NCI-H1048 (cell line): ENCODE results near the gene DNALI1.
"Not testable (repeated sequence)": the region's sequence is repeated elsewhere in the genome, so short reads cannot be mapped to it uniquely, and the experiment has no call there.

Experiments used
- DNase-seq: peaks from one replicate; lab custom pipeline; 2025; lab: John Stamatoyannopoulos, UW

Gene DNALI1

DNA sequence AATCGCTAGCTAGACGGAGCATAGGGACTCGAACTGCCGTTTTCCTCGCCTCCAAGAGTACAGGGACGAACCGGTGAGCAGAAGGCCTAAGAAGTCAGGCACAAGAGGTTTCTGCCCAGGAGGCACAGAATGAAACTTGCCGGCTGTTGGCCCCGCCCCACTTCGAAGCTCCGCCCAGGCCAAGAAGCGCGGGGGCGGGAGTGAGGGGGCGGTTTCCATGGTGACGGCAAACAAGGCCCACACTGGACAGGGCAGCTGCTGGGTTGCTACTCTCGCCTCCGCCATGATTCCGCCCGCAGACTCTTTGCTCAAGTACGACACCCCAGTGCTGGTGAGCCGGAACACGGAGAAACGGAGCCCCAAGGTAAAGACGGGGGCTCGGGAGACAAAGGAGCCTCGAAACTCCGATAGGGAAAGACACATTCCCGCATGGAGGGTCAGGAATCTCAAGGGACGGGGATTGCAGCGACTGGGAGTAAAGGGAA, at the start of gene DNALI1:
TSS of gene DNALI1 (plus strand) at position 229 of the 485 bp plus-strand sequence. CDS start at position 284, 55 bp downstream.
- DNase-seq: peak; percentile 77

DNA sequence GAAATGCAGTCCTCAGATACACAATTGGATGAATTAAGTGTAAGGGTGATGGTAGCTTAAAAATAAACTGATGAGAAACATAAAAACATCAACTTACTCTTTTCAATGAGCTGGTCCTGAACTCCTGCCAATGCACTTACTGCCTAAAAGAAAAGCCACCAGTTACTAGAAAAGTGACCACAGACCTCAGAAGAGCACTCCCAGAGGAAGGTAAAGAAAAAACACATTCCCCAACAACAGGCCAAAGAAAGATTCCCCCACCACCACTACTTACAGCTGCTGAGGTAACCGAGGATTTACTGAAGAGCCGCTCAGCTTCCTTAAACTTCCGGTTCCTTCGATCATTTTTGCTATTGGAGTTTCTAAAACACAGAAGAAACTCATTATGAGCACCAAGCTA, 47.6 kb upstream of the DNALI1 start:
- no peak for DNase-seq

DNA sequence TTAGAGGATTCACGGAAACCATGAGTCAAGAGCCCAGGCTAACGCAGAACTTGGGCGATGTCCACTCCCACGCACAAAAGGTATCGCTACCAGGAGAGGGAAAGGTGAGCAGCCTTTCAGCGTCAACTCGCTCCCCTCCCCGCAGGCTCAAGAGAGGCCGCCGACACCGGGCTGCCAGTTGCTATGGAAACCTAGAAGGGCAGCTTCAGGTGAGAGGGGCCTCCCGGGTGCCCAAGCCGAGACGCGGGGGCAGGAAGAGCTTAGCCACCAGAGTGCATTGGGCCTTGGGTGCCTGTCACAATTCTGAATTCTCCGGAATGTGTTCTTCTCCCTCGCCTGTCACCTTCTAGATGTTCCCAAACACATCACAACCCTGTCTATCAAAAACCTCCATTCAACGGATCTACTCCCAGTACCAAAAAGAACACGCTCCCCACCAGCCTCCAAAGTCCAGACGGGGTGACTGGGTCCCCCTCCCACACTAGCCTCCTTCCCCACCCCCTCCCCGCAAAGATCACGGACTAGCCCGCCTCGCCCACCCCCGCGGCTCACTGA, 42.9 kb upstream of the DNALI1 start:
- DNase-seq: no peak

DNA sequence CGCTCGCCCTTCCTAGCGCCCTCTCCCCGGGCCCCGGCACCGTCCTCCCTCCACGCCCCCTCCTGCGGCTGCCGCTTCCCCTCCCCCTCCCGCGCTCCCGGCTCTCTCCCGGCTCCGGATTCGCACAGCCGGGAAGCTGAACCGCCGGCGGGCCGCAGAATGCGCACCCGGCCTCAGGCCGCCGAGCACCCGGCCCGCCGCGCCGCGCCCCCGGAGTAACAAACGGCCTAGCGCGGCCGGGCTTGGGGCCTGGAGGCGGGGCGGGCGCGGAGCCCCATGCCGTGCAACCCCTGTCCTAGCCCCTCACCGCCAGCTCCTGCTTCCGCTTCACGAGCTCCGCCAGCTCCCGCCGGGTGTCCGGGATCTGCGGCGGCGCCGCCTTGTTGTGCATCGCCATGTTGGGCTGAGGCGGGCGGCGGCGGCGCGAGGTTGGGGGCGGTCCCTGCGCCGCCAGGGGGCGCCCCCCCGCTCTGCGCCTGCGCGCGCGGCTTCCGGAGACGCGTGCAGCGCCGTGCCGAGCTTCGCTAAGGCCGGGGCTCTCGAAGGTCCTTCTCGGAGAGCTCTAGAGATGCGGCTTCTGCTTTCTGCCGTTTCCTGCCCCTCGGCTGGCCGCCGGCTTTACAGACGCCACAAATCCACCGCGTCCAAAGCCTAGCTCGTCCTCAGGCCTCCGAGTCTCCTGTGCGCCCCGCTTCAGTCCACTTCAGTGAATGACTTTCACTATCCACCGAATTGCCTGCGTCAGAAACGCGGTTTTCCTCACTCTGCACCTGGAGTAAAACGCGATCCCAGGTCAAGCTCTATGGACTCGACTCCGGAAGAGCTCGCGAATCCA, 42.2 kb upstream of the DNALI1 start, which contains the start of gene MEAF6:
TSS of gene MEAF6 (minus strand) at position 417 of the 835 bp plus-strand sequence. CDS start at position 397, 20 bp downstream.
- DNase-seq: peak; percentile 48

DNA sequence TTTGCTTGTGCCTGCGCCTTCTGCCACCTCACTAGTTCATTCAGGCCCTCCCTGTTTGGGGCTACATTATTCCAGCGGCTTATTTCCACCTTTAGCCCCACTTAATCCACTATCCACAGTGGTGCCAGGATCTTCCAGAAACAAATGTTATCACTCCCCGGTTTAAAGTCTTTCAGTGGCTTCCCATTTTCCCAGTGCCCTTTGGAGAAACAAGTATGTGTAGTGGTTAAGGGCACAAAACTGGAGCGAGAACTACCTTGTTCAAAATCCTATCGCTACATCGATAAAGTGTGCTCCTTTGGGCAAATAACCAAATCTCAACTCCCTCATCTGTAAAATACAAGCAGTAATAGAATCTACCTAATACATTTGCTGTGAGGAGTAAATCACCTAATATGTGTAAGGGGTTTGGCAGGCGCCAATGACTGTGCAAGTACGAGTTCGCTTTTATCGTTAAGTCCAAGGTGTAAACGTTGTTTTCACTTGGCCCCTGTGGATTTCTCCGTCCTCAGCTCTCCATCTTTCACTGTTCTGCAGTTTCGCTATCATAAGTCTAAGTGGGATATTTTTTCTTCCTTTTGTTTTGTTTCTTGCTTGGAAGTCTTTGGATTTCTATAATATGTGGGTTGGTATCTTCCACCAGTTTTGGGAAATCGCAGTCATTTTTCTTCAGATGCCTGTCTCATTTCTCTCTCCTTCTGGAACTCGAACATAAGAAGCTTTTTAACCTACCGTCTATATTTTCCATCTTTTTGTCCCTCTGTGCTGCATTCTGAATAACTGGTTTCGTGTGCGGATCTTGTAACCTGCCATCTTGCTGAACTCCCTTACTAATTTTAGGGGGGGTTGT, 41.3 kb upstream of the DNALI1 start:
- DNase-seq: no peak

DNA sequence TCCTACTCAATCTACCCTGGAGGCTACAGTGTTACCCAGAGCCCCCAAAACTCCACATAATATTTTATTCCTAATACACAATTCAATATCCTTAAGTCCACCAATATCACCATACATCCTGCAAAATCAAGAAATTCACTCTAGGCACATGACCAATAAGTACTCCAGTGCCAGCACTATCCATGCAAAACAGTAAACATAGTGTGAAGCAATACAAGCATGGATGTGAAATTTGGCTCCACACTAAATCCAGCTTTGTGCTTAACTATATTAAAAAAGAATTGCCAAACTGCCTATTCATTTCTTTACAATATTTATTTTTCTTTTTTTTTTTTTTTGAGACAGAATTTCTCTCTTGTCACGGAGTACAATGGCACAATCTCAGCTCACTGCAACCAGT, 39.2 kb upstream of the DNALI1 start:
- no peak for DNase-seq

DNA sequence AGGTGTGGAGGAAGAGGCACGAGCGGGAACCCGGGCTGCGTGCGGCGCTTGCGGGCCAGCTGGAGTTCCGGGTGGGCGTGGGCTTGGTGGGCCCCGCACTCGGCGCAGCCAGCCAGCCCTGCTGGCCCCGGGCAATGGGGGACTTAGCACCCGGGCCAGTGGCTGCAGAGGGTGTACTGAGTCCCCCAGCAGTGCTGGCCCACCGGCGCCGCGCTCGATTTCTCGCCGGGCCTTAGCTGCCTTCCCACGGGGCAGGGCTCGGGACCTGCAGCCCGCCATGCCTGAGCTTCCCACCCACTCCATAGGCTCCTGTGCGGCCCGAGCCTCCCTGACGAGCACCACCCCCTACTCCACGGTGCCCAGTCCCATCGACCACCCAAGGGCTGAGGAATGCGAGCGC, 38.5 kb upstream of the DNALI1 start:
- DNase-seq: not testable (repeated sequence)

DNA sequence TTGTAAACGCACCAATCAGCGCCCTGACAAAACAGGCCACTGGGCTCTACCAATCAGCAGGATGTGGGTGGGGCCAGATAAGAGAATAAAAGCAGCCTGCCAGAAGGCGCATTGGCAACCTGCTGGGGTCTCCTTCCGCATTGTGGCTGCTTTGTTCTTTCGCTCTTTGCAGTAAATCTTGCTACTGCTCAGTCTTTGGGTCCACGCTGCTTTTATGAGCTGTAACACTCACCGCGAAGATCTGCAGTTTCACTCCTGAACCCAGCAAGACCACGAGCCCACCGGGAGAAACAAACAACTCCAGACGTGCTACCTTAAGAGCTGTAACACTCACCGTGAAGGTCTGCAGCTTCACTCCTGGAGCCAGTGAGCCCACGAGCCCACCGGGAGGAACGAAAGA, 37.8 kb upstream of the DNALI1 start:
- not testable (repeated sequence) for DNase-seq

DNA sequence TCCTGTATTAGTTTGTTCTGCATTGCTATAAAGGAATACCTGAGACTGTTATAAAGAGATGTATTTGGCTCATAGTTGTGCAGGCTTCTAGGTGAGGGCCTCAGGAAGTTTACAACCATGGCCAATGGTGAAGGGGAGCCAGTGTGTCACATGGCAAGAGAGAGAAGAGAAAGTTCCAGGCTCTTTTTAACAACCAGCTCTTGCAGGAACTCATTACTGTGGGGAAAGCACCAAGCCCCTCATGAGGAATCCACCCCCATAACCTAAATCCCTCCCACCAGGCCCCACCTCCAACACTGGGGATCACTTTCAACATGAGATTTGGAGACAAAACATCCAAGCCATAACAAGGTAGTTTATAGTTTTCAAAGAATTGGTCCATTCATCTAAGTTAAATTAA, 37.1 kb upstream of the DNALI1 start:
- DNase-seq: no peak

DNA sequence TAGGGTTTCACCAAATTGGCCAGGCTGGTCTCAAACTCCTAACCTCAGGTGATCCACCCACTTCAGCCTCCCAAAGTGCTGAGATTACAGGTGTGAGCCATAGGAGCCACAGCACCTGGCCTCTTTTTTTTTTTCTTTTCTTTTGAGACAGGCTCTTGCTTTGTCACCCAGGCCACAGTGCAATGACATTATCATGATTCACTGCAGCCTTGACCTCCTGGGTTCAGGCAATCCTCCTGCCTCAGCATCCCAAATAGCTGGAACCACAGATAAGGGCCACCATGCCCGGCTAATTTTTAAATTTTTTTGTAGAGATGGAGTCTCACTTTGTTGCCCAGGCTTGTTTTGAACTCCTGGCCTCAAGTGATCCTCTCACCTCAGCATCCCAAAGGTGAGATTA, 26.9 kb upstream of the DNALI1 start:
- DNase-seq: not testable (repeated sequence)

DNA sequence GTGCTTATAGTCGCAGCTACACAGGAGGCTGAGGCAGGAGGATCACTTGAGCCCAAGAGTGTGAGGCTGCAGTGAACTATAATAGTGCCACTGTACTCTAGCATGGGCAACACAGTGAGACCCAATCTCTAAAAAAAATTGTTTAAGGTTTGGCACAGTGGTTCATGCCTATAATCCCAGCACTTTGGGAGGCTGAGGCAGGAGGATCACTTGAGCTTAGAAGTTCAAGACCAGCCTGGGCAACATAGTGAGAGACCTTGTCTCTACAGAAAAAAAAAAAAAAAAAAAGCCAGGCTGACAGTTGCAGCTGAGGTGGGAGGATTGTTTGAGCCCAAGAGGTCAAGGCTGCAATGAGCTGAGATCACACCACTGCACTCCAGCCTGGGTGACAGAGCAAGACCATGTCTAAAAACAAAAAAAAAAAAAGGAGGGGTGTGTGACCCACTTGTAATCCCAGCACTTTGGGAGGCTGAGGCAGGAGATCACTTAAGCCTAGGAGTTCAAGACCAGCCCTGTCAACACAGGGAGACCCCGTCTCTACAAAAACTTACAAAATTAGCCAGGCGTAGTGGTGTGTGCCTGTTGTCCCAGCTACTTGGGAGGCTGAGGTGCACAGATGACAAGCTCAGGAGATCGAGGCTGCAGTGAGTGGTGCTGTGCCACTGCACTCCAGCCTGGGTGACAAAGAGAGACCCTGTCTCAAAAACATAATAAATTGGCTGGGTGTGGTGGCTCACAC, 24.2 kb upstream of the DNALI1 start:
- not testable (repeated sequence) for DNase-seq

DNA sequence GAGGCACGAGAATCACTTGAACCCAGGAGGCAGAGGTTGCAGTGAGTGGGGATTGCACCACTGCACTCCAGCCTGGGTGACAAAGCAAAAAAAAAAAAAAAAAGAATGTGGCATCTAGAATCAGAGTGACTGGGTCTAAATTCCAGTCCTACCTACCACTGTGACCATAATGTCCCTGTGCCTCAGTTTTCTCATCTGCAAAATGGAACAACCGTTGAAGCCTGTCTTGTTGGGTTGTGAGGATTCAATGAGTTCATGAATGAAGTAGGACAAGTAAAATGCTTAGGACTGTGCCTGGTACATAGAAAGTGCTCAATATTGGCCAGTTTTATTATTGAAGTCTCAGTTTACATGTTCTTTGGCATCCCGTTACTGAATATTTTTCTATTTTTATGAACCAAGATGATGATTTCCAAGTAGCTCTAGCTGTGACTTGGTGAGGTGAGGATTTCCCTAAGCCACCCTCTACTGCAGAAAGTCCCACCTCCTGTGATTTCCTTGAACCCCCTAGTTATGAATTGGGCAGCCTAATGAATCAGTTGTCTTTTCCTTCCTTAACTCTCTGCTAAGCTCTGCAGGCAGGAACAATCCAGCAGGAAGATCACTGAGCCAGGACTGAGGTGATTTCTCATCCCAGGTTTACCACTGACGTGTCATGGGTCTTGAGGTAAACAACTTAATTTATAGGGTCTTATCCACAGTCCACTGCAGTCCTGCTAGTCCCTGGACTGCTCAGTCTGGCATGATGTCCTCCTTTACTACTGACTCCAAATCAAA, 23.2 kb upstream of the DNALI1 start:
- no peak for DNase-seq

DNA sequence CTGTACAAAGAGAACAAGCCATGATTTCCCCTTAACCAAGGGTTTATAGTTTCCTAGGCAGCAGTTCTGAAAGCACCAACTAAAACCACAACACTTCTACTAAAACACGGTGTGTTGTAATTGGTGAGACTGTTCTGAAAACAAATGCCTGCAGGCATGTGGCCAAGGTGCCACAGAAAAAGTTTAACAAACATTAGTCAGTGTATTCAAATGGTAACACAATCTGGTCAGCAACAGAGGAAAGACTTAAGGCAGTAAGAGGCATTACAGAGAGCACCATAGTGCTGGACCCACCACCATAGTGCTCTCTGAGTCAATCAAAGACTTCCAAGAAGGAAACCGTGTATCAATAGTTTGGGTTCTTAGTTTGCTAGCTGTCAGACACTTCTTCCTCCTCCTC, 19.4 kb upstream of the DNALI1 start:
- no peak for DNase-seq

DNA sequence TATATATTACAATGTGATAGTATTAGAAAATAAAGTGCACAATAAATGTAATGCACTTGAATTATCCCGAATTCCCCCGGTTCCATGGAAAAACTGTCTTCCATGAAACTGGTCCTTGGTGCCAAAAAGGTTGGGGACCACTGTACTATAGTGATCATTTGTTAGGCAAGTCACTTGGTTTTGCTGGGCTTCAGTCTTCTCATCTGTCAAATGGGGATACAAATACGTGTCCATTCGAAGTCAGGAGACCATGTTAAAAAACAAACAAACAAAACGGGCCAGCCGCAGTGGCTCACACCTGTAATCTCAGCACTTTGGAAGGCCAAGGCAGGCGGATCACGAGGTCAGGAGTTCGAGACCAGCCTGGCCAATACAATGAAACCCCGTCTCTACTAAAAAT, 17.6 kb upstream of the DNALI1 start:
- DNase-seq: not testable (repeated sequence)

DNA sequence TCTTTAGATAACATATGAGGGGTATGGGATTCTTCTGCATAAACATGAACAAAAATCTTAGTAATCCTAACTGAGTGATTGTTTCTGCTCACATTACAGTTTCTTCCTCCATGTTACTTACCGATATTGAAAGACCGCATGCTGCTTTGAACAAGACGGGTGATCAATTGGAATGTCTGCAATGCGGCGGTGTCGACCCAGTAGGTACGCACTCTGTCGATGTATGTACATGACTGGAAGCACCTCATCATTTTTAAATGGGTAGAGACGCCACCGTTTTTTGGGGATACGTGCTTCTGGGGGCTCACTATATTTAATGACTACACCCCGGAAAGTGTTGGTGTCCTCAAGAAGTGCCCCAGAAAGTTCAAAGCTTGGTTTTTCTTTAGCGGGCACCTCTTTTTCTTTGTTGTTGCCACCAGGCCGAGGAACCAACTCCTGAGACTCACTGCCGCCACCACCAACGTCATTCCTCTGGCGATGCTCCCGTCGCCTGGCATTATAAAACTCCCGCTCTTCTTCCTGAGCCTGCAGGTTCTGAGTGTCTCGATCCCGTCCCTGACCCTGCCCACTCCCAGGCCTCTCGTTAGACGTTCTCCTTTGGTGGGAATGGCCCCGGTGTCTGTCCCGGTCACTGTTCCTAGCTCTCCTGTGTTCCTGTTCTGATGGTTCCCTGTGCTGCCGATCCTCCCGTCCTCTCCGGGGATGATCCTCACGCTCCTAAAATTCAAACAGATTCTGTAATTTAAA, 16.5 kb upstream of the DNALI1 start:
- no peak for DNase-seq

DNA sequence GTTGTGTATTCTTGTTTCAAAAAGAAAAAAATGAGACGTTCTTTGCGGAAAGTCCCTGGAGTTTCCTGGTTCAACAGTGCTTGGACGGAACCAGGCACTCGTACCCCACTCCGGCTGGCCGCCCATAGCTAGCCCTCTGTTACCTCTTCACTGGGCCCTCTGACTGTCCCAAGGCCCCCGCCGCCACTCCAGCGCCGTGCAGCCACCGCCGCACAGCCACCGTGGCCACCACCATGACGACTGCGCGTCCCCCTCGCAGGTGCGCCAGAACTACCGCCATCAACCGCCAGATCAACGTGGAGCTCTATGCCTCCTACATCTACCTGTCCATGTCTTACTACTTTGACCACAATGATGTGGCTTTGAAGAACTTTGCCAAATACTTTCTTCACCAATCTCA, 12.2 kb upstream of the DNALI1 start:
- no peak for DNase-seq

DNA sequence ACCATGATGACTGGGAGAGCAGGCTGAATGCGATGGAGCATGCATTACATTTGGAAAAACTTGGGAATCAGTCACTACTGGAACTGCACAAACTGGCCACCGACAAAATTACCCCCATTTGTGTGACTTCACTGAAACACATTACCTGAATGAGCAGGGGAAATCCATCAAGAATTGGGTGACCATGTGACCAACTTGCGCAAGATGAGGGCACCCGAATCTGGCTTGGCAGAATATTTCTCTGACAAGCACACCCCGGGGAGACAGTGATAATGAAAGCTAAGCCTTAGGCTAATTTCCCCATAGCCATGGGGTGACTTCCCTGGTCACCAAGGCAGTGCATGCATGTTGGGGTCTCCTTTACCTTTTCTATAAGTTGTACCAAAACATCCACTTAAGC, 11.7 kb upstream of the DNALI1 start:
- no peak for DNase-seq

DNA sequence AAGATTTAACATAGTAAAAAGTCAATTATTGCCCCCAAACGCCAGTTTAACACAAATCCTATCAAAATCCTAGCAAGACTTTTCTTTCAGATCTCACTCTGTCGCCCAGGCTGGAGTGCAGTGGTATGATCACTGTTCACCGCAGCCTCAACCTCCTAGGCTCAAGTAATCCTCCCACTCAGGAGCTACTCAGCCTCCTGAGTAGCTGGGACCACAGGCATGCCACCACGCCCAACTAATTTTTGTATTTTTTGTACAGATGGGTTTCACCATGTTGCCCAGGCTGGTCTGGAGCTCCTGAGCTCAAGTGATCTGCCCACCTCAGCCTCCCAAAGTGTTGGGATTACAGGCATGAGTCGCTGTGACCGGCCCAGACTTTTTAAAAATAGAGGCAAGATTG, 7.4 kb upstream of the DNALI1 start:
- no peak for DNase-seq

DNA sequence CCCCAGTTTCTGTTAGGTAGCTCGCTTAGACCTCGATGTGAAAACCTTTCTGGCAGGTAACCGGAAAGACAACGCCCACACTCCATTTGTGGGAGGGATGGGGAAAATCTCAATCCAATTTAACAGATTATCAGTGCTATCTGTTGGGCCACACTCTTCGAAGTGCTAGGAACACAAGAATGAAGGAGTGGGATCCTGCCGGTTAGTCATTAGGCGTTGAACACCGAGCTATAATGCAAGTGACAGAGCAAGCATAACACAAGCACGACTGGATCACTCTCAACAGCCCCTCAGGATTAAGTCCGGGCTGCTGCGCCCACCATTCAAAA, 3.2 kb upstream of the DNALI1 start:
- DNase-seq: no peak
